H1 (cell line): ENCODE measurements around the gene KRTAP3-2.

ENCODE experiments used
- BRCA1 ChIP-seq: IDR thresholded peaks from 2 replicates; pipeline ENCODE4 v1.6.1; 2012; ENCODE audit warnings: low read depth, low read length, improper control_type of control experiment
- CREB1 ChIP-seq: IDR thresholded peaks from 2 replicates; pipeline ENCODE4 v1.6.1; 2012; ENCODE audit warnings: inconsistent platforms
- EP300 ChIP-seq, 2 experiments: IDR thresholded peaks; 1 replicate in 1 of 2; 2 replicates in 1 of 2; pipeline ENCODE4 v1.6.1; 2011 to 2012; ENCODE audit warnings: low read depth in 2 of 2, low read length in 2 of 2, mild to moderate bottlenecking in 2 of 2, borderline replicate concordance in 1 of 2, inconsistent platforms in 1 of 2, moderate library complexity in 1 of 2
- GTF2F1 ChIP-seq: IDR thresholded peaks from 2 replicates; pipeline ENCODE4 v1.6.1; 2012; ENCODE audit warnings: low read depth, low read length, improper control_type of control experiment, borderline replicate concordance
- TAF1 ChIP-seq: IDR thresholded peaks from 2 replicates; pipeline ENCODE4 v1.6.1; 2011; ENCODE audit warnings: mild to moderate bottlenecking, low read depth, low read length
- USF2 ChIP-seq: IDR thresholded peaks from 2 replicates; pipeline ENCODE4 v1.6.1; 2011; ENCODE audit warnings: low read length, improper control_type of control experiment
- ZNF274 ChIP-seq: IDR thresholded peaks from 2 replicates; pipeline ENCODE4 v1.7.0; 2012; ENCODE audit warnings: low read length, borderline replicate concordance; ENCODE audit errors: extremely low read depth
- TF ChIP-seq, protein P1 (sequence below), 3 experiments: IDR thresholded peaks; 1 replicate in 2 of 3; 2 replicates in 1 of 3; pipeline versions ENCODE4 v1.5.1 to v1.6.1; 2011; ENCODE audit warnings: low read length in 3 of 3, mild to moderate bottlenecking in 3 of 3, inconsistent platforms in 2 of 3, low read depth in 1 of 3, moderate library complexity in 1 of 3; ENCODE audit not compliant: insufficient read depth in 1 of 3; ENCODE audit errors: control extremely low read depth in 1 of 3

- TF ChIP-seq GTF2F1 (no peak), BRCA1 (no peak), TAF1 (no peak), USF2 (no peak), CREB1 (no peak), EP300 (IDR thresholded peaks at IDR 0.05; ENCODE audit: borderline replicate concordance in 1 of 2, low read depth in 2 of 2, low read length in 2 of 2) (no peak), ZNF274 (no peak)
- TF ChIP-seq, protein P1, sequence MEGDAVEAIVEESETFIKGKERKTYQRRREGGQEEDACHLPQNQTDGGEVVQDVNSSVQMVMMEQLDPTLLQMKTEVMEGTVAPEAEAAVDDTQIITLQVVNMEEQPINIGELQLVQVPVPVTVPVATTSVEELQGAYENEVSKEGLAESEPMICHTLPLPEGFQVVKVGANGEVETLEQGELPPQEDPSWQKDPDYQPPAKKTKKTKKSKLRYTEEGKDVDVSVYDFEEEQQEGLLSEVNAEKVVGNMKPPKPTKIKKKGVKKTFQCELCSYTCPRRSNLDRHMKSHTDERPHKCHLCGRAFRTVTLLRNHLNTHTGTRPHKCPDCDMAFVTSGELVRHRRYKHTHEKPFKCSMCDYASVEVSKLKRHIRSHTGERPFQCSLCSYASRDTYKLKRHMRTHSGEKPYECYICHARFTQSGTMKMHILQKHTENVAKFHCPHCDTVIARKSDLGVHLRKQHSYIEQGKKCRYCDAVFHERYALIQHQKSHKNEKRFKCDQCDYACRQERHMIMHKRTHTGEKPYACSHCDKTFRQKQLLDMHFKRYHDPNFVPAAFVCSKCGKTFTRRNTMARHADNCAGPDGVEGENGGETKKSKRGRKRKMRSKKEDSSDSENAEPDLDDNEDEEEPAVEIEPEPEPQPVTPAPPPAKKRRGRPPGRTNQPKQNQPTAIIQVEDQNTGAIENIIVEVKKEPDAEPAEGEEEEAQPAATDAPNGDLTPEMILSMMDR (IDR thresholded peaks at IDR 0.05; ENCODE audit: control extremely low read depth in 1 of 3, insufficient read depth in 1 of 3, low read depth in 1 of 3, low read length in 3 of 3): no peak
Observed at GRCh38 chr17:40980117-40980516, 19.6 kb downstream of the KRTAP3-2 start.
